22Rv1 (cell line): Measurements from ENCODE around the gene FKBP2.

ENCODE experiments used
- H3K27ac ChIP-seq: fragments of 450-650 bp; 2 replicates; pipeline ENCODE4 v1.5.1; 2017
- ZFX ChIP-seq: fragments of 450-650 bp; IDR thresholded peaks from 2 replicates; pipeline ENCODE4 v1.6.1; 2017; ENCODE audit warnings: antibody characterized with exemption, borderline replicate concordance
- TF ChIP-seq, protein P1 (sequence below): fragments of 450-650 bp; IDR thresholded peaks from 2 replicates; pipeline ENCODE4 v1.5.1; 2017; ENCODE audit warnings: mild to moderate bottlenecking

The FKBP2 gene

DNA sequence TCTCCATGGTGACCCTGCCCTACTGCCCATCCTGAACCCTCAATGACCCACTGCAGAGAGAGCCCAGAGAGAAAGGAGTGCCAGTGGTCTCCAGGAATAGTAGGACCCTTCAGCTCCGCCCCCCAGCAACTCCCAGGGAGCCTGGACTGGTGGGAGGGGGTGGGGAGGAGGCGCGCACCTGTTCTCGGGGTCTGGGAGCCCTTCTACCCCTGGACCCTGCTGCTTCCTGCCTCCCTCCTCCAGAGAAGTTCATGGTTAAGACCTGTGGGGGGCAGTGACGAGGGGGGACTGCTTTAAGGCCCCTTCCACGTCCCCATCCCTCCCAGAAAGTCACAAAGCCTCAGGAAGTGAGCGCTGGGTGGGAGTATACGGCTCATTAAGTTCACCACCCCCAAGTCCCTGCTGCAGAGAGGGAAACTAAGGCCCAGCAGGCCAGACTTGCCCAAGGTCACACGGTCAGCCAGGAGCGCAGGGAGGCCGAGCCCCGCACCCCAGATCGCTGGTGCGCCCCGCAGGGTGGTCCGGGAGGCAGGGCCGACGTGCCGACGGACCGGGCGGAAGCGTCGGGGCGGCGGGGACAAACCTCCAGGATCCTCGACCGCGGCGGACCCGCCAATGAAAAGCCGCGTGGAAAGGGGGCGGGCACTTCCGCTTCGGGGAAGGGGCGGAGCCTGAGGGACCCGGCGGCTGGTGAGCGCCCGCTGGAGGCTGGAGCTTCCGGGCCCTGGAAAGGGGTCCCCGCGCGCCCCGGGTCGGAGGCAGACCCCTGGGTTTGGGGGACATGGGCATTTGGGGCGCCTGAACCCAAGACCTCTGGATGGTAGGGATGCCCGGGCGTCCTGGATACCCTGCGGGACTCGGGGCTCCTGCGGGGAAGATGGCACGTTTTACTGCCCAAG, 15.0 kb upstream of the FKBP2 start, which contains the start of the genes NUDT22 and TRPT1:
TSS of gene NUDT22 (plus strand) at position 667 of the 899 bp plus-strand sequence. CDS start 379 bp downstream, outside the sequence.
TSS of gene TRPT1 (minus strand) at position 579 of the 899 bp plus-strand sequence. CDS start at position 253, 326 bp downstream.
- no peak for TF ChIP-seq ZFX
- TF ChIP-seq, protein P1, sequence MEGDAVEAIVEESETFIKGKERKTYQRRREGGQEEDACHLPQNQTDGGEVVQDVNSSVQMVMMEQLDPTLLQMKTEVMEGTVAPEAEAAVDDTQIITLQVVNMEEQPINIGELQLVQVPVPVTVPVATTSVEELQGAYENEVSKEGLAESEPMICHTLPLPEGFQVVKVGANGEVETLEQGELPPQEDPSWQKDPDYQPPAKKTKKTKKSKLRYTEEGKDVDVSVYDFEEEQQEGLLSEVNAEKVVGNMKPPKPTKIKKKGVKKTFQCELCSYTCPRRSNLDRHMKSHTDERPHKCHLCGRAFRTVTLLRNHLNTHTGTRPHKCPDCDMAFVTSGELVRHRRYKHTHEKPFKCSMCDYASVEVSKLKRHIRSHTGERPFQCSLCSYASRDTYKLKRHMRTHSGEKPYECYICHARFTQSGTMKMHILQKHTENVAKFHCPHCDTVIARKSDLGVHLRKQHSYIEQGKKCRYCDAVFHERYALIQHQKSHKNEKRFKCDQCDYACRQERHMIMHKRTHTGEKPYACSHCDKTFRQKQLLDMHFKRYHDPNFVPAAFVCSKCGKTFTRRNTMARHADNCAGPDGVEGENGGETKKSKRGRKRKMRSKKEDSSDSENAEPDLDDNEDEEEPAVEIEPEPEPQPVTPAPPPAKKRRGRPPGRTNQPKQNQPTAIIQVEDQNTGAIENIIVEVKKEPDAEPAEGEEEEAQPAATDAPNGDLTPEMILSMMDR: peak; percentile 41
- H3K27ac ChIP-seq: peak within 1 kb of the TSS; percentile 95

DNA sequence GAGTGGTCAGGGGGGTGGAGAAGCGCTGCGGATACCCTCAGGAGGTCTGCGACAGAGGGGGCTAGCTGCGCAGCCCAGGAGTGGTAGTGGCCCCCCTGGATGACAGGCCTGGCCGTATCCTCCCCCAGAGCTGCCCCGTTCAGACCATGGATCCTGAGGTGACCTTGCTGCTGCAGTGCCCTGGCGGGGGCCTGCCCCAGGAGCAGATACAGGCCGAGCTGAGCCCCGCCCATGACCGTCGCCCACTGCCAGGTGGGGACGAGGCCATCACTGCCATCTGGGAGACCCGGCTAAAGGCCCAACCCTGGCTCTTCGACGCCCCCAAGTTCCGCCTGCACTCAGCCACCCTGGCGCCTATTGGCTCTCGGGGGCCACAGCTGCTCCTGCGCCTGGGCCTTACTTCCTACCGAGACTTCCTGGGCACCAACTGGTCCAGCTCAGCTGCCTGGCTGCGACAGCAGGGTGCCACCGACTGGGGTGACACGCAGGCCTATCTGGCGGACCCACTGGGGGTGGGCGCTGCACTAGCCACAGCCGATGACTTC, 14.3 kb upstream of the FKBP2 start:
- peak overlapping the region; percentile 95 for H3K27ac ChIP-seq
- TF ChIP-seq ZFX: no peak
- TF ChIP-seq, protein P1: no peak

DNA sequence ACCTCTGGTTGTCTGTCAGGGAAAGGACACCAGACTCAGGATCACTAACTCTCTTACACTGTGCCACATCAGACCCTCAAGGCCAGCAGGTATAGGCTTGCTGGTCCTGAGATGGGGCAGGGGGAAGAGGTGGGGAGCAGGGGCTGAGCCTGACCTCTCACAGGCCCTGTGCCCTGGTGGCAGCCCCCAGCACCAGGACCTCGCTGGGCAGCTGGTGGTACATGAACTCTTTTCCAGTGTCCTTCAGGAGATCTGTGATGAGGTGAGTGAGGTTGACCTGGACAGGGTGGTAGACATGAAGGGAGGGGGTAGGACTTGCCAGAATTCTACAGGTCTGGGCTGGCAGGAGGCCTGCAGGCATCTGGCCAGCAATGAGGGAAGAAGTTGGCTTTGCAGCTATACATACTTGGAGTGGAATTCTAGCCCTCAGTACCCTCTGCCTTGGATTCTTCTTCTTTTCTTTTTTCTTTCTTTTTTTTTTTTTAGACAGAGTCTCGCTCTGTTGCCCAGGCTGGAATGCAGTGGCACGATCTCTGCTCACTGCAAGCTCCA, 13.4 kb upstream of the FKBP2 start:
- peak overlapping the region; percentile 95 for H3K27ac ChIP-seq
- TF ChIP-seq, protein P1: no peak
- TF ChIP-seq ZFX: no peak

DNA sequence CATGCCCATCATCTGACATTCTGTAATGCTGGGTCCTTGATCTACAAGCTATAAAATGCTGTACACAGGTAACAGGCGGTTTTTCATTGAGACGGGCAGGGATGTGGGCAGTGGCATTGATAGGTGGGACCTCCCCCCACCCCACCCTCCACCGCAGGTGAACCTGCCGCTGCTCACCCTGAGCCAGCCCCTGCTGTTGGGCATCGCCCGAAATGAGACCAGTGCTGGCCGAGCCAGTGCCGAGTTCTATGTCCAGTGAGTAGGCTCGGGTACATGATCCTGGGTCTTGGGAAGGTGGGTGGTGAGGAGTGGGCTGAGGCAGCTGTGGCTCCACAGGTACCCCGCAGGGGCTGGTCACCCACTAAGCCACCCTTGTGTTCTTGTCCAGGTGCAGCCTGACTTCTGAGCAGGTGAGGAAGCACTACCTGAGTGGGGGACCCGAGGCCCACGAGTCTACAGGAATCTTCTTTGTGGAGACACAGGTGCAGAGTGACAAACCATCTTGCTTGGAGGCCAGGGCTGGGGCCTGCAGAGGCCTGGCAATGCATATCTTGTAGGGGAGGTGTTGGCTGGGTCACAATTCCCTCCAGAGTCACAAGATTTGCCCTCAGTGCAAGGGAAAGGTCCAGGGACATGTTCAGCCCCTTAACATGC, 11.7 kb upstream of the FKBP2 start:
- TF ChIP-seq, protein P1: no peak
- TF ChIP-seq ZFX: no peak
- peak overlapping the region; percentile 73 for H3K27ac ChIP-seq

DNA sequence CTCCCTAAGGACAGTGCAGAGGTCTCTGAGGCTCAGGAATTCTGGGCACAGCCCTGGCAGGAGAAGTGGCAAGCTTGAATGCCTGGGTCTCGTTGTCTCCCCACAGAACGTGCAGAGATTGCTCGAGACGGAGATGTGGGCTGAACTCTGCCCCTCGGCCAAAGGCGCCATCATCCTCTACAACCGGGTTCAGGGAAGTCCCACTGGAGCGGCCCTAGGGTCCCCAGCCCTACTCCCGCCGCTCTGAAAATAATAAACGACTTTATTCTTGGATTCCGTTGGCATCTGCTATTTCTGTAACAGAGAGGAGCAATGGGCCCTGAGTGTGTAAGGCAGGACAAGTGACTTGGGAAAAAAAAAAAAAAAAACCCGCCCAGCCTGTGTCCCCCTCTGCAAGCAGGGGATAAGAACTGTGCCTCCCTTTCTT, 11.1 kb upstream of the FKBP2 start:
- H3K27ac ChIP-seq: peak overlapping the region; percentile 73
- TF ChIP-seq, protein P1: no peak
- no peak for TF ChIP-seq ZFX

DNA sequence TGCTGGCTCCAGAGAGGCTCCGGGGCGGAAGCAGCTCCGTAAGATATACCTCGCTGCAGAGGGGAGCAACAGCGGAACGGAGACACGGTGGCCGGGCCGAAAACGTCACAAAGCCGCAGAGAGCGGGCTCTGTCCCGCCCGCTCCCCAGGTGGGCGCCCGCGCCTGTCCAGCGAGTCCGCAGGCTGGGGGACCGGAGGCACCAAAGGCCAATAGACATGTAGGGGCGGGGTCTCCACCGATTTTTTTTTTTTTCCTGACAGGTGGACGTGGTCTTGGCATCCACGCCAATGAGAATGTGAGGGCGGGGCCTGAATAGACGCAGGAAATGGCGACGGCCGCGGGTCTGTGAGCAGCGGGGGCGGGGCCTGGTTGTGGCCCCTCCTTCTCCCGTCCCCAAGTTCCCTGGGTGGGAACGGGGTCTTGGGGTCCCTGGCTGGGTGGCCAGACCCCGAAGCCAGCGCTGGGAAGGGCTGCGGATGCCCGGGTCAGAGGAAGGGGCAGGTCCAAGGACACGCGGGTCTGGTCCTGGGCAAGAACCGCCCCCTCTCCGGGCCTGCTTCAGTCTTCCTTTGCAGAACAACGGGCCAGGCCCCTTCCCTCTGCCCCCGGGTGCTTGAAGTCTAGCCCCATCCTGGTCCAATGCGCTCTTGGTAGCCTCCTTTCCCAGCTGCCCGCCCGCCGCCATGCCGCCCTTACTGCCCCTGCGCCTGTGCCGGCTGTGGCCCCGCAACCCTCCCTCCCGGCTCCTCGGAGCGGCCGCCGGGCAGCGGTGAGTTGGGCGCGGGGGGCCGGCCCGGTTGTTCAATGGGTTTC, 10.5 kb upstream of the FKBP2 start, which contains the start of gene DNAJC4:
TSS of gene DNAJC4 (plus strand) at position 378 of the 814 bp plus-strand sequence. CDS start at position 685, 307 bp downstream.
- peak within 1 kb of the TSS; percentile 73 for H3K27ac ChIP-seq
- TF ChIP-seq ZFX: no peak
- TF ChIP-seq, protein P1: no peak
